Measurements from ENCODE around the gene FOLR2.

FOLR2 gene

DNA sequence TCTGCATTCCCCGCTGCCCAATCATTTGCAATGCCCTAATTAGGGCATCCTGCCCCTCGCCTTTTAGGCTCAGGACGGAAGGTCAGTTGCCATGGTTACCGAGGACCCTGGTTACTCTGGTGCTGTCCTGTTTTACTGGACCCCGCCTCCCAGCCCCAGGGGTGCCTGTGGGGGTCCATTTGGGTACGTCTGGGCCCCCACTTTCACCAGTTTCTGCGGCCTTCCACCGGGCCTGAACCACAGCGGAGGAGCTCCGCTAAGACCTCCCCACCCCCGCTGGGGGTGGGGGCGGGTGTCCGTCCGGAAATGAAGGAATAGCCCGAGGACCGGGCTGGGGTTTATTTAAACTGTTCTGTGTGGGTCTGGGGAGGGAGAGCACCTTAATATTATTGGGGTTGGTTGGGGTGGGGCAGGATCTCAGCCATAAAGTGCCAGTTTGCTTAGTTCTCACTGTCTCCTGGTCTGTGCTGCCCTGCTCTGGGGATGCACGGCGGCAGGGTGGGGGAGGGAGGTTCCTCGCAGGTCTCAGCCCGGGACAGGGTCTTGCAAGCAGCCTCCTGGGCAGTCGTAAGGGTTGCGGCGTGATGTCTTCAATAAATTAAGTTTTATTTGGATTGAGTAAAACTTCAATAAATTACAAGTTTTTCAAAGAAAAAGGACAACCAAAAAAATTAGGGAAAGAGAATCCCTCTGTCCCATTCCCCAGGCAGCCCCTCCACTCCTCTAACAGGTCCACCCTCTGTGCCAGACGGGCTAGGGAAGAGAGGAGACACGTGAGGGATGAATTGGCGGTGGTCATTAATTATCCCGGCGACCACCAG lies 22.1 kb downstream of the FOLR2 start:
- Histone ChIP-seq H3K27me3 (replicated peaks; ENCODE audit: control insufficient read depth, insufficient read depth, low read length) (peaks cover 21% of the 10 kb centered on the region), H3K4me3 (ENCODE audit: low read length) (no peak overlapping the region), H3K9ac (ENCODE audit: low read length) (peak overlapping the region; percentile 67), H3K4me1 (ENCODE audit: control insufficient read depth, insufficient read depth, low read length) (peaks cover 9% of the 10 kb centered on the region), H3K9me3 (ENCODE audit: control insufficient read depth, low read length) (no peaks in the 10 kb centered on the region), H3K36me3 (ENCODE audit: control insufficient read depth, insufficient read depth, low read length, severe bottlenecking) (peaks cover 48% of the 10 kb centered on the region)
- DNase-seq (ENCODE audit: low read depth): no peak

DNA sequence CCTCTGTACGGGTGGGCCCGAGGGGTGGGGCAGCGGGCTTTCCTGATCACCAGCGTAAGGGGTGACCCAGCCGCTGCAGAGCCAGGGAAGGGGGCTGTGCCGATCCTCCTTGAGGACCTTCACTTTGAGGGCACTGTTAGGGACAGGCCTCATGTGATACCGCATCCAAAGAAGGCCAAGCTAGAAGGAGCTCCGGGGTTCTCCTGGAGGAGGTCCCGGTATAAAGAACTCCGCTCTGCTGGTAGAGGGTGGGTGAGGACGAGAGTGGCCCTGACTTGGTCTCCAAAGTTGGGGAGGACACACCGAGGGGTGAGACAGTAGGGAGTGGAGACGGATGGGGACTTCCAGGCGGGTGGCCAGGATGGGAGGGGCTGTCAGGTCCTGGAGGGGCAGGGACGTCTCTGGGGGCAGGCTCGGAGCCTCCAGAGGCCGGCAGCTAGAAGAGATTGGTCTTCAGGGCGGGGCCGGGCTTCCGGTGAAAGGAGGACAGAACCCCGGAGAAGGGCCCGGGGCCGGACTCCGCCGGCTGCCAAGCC lies 22.8 kb downstream of the FOLR2 start:
- Histone ChIP-seq H3K27me3 (replicated peaks; ENCODE audit: control insufficient read depth, insufficient read depth, low read length) (peaks cover 23% of the 10 kb centered on the region), H3K4me3 (ENCODE audit: low read length) (peak overlapping the region; percentile 50), H3K36me3 (ENCODE audit: control insufficient read depth, insufficient read depth, low read length, severe bottlenecking) (peaks cover 41% of the 10 kb centered on the region), H3K4me1 (ENCODE audit: control insufficient read depth, insufficient read depth, low read length) (peaks cover 9% of the 10 kb centered on the region), H3K9ac (ENCODE audit: low read length) (peak overlapping the region; percentile 67), H3K9me3 (ENCODE audit: control insufficient read depth, low read length) (no peaks in the 10 kb centered on the region)
- peak; percentile 65 for DNase-seq (ENCODE audit: low read depth)

- Histone ChIP-seq H3K27me3 (replicated peaks; ENCODE audit: control insufficient read depth, insufficient read depth, low read length) (peaks cover 28% of the 10 kb centered on the region), H3K9ac (ENCODE audit: low read length) (peak overlapping the region; percentile 67), H3K4me3 (ENCODE audit: low read length) (peak overlapping the region; percentile 50), H3K36me3 (ENCODE audit: control insufficient read depth, insufficient read depth, low read length, severe bottlenecking) (peaks cover 35% of the 10 kb centered on the region), H3K9me3 (ENCODE audit: control insufficient read depth, low read length) (no peaks in the 10 kb centered on the region), H3K4me1 (ENCODE audit: control insufficient read depth, insufficient read depth, low read length) (peaks cover 9% of the 10 kb centered on the region)
- DNase-seq (ENCODE audit: low read depth): peak; percentile 73
These were observed 23.4 kb downstream of the FOLR2 start for GRCh38 chr11:72239849-72240460.

- peaks cover 36% of the 10 kb centered on the region for H3K27me3 ChIP-seq (replicated peaks; ENCODE audit: control insufficient read depth, insufficient read depth, low read length)
- peak overlapping the region; percentile 67 for H3K9ac ChIP-seq (ENCODE audit: low read length)
- no peak overlapping the region for H3K4me3 ChIP-seq (ENCODE audit: low read length)
- DNase-seq (ENCODE audit: low read depth): no peak
- no peaks in the 10 kb centered on the region for H3K9me3 ChIP-seq (ENCODE audit: control insufficient read depth, low read length)
- peaks cover 9% of the 10 kb centered on the region for H3K4me1 ChIP-seq (ENCODE audit: control insufficient read depth, insufficient read depth, low read length)
- peaks cover 29% of the 10 kb centered on the region for H3K36me3 ChIP-seq (ENCODE audit: control insufficient read depth, insufficient read depth, low read length, severe bottlenecking)
These were observed 24.1 kb downstream of the FOLR2 start for GRCh38 chr11:72240461-72241290.

- Histone ChIP-seq H3K36me3 (ENCODE audit: control insufficient read depth, insufficient read depth, low read length, severe bottlenecking) (peaks cover 23% of the 10 kb centered on the region), H3K4me3 (ENCODE audit: low read length) (no peak overlapping the region), H3K27me3 (replicated peaks; ENCODE audit: control insufficient read depth, insufficient read depth, low read length) (peaks cover 42% of the 10 kb centered on the region), H3K9ac (ENCODE audit: low read length) (no peak overlapping the region), H3K4me1 (ENCODE audit: control insufficient read depth, insufficient read depth, low read length) (peaks cover 9% of the 10 kb centered on the region), H3K9me3 (ENCODE audit: control insufficient read depth, low read length) (peaks cover 5% of the 10 kb centered on the region)
- no peak for DNase-seq (ENCODE audit: low read depth)
These were observed 24.7 kb downstream of the FOLR2 start for GRCh38 chr11:72241291-72241781.

- Histone ChIP-seq H3K9ac (ENCODE audit: low read length) (no peak overlapping the region), H3K9me3 (ENCODE audit: control insufficient read depth, low read length) (peaks cover 10% of the 10 kb centered on the region), H3K4me1 (ENCODE audit: control insufficient read depth, insufficient read depth, low read length) (peaks cover 9% of the 10 kb centered on the region), H3K4me3 (ENCODE audit: low read length) (no peak overlapping the region), H3K27me3 (replicated peaks; ENCODE audit: control insufficient read depth, insufficient read depth, low read length) (peaks cover 50% of the 10 kb centered on the region), H3K36me3 (ENCODE audit: control insufficient read depth, insufficient read depth, low read length, severe bottlenecking) (peaks cover 15% of the 10 kb centered on the region)
- DNase-seq (ENCODE audit: low read depth): no peak
These were observed 25.5 kb downstream of the FOLR2 start for GRCh38 chr11:72242141-72242540.

DNA sequence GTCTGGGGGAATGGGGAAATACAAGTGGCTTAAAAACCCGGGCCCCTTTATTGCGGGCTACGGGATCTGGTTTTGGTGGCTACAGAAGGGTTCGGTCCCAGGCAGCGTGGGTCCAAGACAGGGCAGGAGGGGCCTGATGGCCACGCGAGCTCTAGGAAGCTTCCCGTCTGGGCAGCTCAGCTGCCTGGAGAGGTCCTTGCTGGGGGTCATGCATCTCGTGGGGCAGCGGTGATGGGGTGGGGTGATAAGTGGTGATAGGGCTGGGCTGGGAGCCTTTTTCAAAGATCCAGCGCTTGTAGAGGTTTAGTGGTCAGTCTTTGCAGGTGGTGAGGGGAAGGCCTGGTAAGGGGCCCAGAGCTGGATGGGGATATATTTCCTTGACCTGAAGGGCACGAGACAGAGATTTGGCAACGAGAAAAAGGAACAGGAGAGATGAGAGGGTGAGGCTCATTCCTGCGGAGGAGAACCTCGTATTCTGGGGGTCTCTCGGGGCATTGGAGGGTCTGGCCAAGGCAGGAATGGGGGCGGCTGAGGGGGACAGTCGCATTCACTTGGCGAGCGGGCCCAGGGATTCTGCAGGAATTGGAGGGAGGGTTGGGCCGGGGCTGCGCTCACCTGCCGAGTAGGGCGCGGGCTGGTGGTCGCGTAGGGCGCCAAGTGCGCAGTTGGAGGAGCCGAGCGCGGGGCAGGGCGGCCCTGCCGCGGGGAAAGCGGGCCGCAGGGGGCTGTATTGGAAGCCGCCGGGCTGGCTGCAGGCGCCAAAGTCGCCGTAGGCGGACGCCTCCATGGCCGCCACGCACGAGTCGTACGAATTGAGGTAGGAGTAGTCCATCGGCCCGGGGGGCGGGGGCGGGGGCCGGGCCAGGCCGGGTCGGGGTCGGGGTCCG lies 26.8 kb downstream of the FOLR2 start:
- DNase-seq (ENCODE audit: low read depth): no peak
- H3K9me3 ChIP-seq (ENCODE audit: control insufficient read depth, low read length): peaks cover 10% of the 10 kb centered on the region
- H3K36me3 ChIP-seq (ENCODE audit: control insufficient read depth, insufficient read depth, low read length, severe bottlenecking): peaks cover 3% of the 10 kb centered on the region
- H3K4me1 ChIP-seq (ENCODE audit: control insufficient read depth, insufficient read depth, low read length): peaks cover 9% of the 10 kb centered on the region
- H3K9ac ChIP-seq (ENCODE audit: low read length): no peak overlapping the region
- H3K4me3 ChIP-seq (ENCODE audit: low read length): no peak overlapping the region
- H3K27me3 ChIP-seq (replicated peaks; ENCODE audit: control insufficient read depth, insufficient read depth, low read length): peaks cover 61% of the 10 kb centered on the region

- Histone ChIP-seq H3K27me3 (replicated peaks; ENCODE audit: control insufficient read depth, insufficient read depth, low read length) (peaks cover 61% of the 10 kb centered on the region), H3K36me3 (ENCODE audit: control insufficient read depth, insufficient read depth, low read length, severe bottlenecking) (no peaks in the 10 kb centered on the region), H3K9me3 (ENCODE audit: control insufficient read depth, low read length) (peaks cover 10% of the 10 kb centered on the region), H3K4me3 (ENCODE audit: low read length) (no peak within 1 kb of the TSS), H3K9ac (ENCODE audit: low read length) (no peak within 1 kb of the TSS), H3K4me1 (ENCODE audit: control insufficient read depth, insufficient read depth, low read length) (peaks cover 9% of the 10 kb centered on the region)
- no peak for DNase-seq (ENCODE audit: low read depth)
These were observed 27.4 kb downstream of the FOLR2 start, which contains the start of gene PHOX2A for GRCh38 chr11:72244060-72244360. Gene PHOX2A, minus strand, starts transcription at chr11:72244176. Its CDS starts 172 bp downstream, at chr11:72244004.

- no peaks in the 10 kb centered on the region for H3K36me3 ChIP-seq (ENCODE audit: control insufficient read depth, insufficient read depth, low read length, severe bottlenecking)
- no peak for DNase-seq (ENCODE audit: low read depth)
- H3K9ac ChIP-seq (ENCODE audit: low read length): no peak overlapping the region
- peaks cover 4% of the 10 kb centered on the region for H3K4me1 ChIP-seq (ENCODE audit: control insufficient read depth, insufficient read depth, low read length)
- H3K4me3 ChIP-seq (ENCODE audit: low read length): no peak overlapping the region
- H3K27me3 ChIP-seq (replicated peaks; ENCODE audit: control insufficient read depth, insufficient read depth, low read length): peaks cover 62% of the 10 kb centered on the region
- H3K9me3 ChIP-seq (ENCODE audit: control insufficient read depth, low read length): peaks cover 10% of the 10 kb centered on the region
These were observed 28.0 kb downstream of the FOLR2 start for GRCh38 chr11:72244361-72245262.

Measured in adipocyte (in vitro differentiated cells).